HG02642 (cell line): Measurements from ENCODE around the gene ELF5.

Experiments
- ATAC-seq: cut with Tn5 transposase; IDR thresholded peaks from one replicate; pipeline ENCODE4 v1.9.1; 2021; ENCODE audit warnings: mild to moderate bottlenecking; ENCODE audit not compliant: unreplicated experiment, poor library complexity

Gene ELF5

GRCh38 chr11:34513682-34514449 lies at the start of gene ELF5:
Gene ELF5 (minus strand): TSS chr11:34513794. CDS start chr11:34505749, 8,045 bp downstream.
- no peak for ATAC-seq

DNA sequence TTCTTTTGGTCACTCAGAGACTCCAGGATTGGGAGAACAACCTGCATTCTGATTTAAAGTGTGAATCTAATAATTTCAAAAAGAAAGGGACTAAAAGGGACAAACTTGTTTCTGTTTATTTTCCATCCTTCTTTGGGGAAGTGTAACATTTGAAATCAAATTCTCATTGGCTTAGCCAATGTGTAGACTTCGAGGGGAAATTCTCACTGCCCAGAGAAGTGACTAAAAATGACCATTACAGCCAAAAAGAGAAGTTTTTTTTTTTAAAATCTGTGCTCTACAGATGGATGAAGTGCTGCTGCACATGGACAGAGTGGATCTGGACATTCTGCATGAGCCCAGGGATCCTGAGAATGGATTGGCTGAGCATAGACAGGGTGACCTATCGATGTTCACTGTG lies 49.4 kb upstream of the ELF5 start:
- no peak for ATAC-seq

DNA sequence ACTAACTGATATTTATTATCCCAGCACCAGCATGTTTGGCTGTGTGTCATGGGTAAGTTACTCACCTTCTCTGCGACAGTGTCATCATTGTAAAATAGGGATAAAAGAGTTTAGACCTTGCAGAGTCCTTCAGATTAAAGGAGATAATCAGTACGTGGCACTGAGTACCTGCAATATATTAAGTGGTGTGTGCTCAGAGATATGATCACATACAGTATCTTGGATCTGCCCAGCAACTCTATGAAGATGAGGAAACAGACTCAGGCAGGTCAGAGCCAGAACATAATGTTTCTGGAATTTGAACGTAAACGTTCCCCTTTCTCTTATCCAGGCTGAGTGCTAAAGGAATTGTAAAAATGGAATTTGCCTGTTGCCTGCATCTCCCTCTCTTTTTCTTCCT lies 46.9 kb upstream of the ELF5 start:
- ATAC-seq: no peak

- ATAC-seq: no peak
Observed at GRCh38 chr11:34558673-34559072, 45.1 kb upstream of the ELF5 start.

DNA sequence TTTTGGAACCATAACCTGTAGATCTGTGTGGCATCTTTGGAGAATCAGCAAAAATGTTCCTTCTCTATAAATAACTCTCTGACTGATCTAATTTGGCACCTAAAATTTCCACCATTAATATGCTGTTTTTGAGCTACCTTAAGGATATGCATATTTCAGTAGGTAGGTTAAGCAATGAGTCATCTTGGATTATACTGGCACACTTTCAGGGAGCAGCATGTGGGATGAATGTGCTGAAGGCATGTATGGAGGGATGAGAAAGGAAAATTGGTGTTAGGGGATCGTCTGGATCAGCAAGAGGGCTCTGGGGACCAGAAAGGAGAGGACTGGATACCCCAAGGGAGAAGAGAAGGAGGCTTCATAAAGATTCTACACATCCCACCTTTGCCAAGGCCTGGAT lies 44.6 kb upstream of the ELF5 start:
- no peak for ATAC-seq

- no peak for ATAC-seq
Observed at GRCh38 chr11:34552270-34552669, 38.7 kb upstream of the ELF5 start.

DNA sequence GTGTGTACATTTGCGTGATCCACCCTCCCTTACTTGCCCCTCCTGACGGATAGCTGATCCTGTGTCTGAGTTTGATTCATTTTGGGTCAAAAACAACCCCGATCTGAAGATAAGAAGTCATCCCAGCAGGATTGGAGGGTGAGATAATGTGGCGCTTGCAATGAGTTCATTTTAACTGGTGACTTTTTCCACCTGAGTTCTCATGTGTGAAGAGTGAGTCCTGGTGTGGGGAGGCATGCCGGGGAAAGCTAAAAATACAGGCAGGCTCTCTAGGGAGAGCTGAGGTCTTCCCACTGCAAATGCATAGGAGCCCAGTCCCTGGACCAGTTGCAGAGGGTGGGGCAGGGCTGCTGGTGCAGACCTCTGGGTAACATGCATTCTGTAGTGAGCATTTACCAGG lies 35.7 kb upstream of the ELF5 start:
- ATAC-seq: no peak

GRCh38 chr11:34548278-34548677 lies 34.7 kb upstream of the ELF5 start:
- no peak for ATAC-seq

GRCh38 chr11:34546511-34547209 lies 33.1 kb upstream of the ELF5 start:
- no peak for ATAC-seq

DNA sequence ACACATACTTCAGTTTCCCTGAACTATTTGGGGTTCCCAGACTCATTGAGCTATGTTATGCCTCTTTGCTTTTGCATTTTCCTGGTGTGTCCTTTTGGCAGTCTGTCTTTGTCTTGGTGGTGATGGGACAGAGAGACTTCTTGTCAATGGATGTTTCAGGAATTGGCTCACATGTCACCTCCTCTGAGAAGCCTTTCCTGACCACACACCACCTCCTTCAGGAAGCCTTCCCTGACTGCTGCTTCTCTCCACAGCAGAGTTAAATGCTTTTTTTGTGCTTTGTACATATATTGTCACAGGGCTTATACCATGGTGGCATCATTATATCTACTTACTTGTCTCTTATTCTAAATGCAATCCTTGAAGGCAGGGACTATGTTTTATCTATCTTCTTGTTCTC lies 28.5 kb upstream of the ELF5 start:
- no peak for ATAC-seq

- no peak for ATAC-seq
Observed at GRCh38 chr11:34540870-34541269, 27.3 kb upstream of the ELF5 start.

- ATAC-seq: no peak
Observed at GRCh38 chr11:34537636-34538035, 24.0 kb upstream of the ELF5 start.

DNA sequence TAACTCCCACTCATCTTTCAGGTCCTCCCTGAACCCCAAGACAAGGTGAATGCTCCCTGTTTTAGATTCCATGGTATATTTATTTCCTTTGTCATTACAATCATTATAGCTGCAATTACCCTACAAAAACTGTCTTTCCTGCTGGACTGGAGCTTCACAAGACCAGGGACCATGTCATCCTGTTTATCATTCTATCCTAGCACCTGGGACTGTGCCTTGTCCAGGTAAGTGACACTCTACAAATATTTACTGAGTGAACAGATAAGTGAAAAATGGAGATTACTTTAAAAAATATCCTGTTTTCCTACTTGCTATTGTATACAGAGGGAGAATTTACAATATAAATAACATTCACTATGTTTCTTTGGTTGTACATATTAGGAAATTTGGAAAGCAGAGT lies 22.5 kb upstream of the ELF5 start:
- no peak for ATAC-seq

DNA sequence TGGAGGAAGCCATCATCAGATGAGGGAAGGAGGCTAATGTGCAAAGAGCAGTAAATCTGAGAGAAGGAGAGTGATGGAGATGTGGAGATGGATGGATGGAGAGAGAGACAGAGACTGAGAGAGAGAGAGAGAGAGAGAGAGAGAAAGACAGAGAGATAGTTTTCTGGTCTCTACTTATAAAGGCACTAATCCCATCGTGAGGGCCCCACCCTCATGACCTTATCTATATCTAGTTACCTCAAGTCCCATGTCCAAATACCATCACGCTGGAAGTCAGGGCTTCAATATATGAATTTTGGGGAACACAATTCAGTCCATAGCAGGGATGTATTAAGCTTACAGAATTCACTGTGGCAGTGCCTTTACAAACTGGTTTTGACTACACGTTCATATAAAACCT lies 21.2 kb upstream of the ELF5 start:
- ATAC-seq: no peak

- ATAC-seq: no peak
Observed at GRCh38 chr11:34531663-34532062, 18.1 kb upstream of the ELF5 start.

- ATAC-seq: no peak
Observed at GRCh38 chr11:34530545-34531234, 17.1 kb upstream of the ELF5 start.

DNA sequence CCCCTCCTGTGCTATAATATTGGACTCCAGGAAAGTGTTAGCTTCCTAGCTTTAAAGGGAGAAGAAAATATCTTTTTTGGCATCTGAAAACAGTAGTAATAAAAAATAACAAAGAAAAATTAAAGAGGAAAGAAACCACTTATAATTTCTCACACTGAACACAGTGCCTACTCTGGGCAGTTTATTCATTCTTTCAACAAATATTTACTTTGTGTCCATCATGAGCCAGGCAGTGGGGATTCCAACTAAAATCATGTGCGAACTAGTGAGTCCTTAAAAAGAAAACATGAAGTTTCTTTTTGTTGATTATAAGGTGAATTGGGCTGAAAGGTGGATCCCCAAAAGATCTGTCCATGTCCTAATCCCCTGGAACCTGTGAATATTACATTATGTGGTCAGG lies 16.0 kb upstream of the ELF5 start:
- no peak for ATAC-seq

DNA sequence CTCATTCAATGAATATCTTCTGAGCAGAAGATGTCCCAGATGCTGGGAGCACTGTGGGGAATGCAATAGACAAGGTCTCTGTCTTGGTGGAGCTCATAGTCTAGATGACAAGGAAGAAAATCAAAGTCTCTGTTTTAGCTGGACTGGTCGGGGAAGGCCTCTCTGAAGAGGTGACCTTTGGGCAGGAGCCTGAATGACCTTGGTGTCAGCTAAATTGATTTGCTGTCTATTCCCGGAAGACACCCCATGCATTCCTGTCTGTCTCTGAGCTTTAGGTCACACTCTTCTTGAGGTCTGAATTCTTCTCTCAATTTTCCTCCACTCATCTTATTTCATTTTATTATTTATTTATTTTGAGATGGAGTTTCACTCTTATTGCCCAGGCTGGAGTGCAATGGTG lies 14.5 kb upstream of the ELF5 start:
- no peak for ATAC-seq

DNA sequence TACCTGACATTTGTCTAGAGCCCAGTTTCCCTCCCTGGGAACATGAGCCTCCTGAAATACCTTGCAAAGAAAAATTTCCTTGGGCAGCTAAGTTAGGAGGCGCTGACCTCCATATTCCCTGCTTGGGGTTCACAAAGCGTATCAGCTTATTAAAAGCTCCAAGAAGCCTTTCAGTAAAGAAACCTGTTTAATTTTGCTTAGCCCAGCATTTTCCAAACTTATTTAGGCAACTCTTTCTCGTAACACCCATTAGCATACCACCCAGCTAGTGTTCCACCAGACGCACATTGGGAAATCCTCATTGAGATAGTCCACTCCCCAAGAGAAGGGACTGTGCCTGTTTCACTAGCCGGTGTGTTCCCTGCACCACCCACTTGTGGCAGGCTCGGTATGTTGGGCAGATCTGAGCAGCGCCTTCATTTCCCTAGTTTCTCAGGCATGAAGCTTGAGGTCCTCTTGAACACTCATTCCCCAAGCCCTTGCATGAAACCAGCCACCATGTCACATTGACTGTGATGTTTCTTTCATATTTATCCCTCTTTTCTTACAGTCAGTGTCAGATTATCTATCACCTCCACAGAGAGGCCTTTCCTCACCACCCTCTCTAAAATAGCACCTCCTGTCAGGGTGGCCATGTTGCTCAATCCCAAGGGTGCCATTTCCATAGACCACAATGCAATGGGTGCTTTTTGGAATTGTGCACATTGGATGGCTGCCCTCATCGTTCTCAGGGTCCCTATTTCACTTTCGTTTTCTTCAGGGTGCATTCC lies 12.5 kb upstream of the ELF5 start:
- ATAC-seq: no peak

GRCh38 chr11:34525098-34525497 lies 11.5 kb upstream of the ELF5 start:
- no peak for ATAC-seq

DNA sequence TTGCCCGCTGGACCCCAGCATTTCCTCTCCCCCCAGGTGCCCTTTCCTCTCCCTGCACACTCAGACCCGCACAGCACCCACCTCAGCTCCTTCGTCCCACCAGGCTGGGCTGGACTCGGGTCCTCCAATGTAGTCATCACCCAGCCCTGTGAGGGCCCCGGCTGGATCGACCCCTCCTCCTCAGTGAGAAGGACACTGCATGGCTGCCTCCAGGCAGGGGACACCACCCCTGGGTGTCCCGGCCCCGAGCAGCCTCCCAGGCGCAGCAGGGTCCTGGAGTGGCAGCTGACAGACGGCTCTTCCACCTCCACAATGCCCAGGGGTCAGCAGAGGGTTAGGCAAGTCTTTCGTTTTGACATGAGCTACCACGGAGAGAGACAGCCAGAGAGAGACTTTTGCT lies 11.1 kb upstream of the ELF5 start:
- no peak for ATAC-seq
